MCF 10A (cell line): ENCODE measurements around the gene NOP53. TPM values are rescaled to one million over a fixed set of nuclear protein-coding genes. Genes with fewer than 3 reads are reported as not detected.
A peak's percentile ranks its signal among the peaks of the same experiment; 100 is the strongest.

Source experiments
- BruUV-seq: library from RNA; stranded (reverse); fragments of 400-500 nt; replicated peaks from 2 replicates; lab custom pipeline; 2021; lab: Mats Ljungman, UMichigan
- CTCF ChIA-PET: fragments of 300-600 bp; sonication (Branson Sonifier 250); formaldehyde crosslinking; extraction: SDS; loops from one replicate; lab custom pipeline; 2021; ENCODE audit warnings: antibody characterized with exemption, inconsistent platforms; lab: Yijun Ruan, JAX
- POLR2A ChIA-PET: fragments of 300-600, 350-650 bp; sonication (Branson Sonifier 250); formaldehyde crosslinking; extraction: SDS; loops from one replicate; lab custom pipeline; 2020; ENCODE audit warnings: antibody characterized with exemption, inconsistent platforms; lab: Yijun Ruan, JAX
- DNase-seq: peaks from one replicate; pipeline ENCODE4 v3.0.0-alpha.2; 2018; ENCODE audit not compliant: unreplicated experiment
- H3K27ac Mint-ChIP-seq: one replicate; pipeline ENCODE4 v1.8.0; 2022; ENCODE audit warnings: mild to moderate bottlenecking, low read depth, mixed read lengths; ENCODE audit not compliant: unreplicated experiment
- H3K27me3 Mint-ChIP-seq: one replicate; pipeline ENCODE4 v1.8.0; 2022; ENCODE audit warnings: mixed read lengths; ENCODE audit not compliant: insufficient read depth, unreplicated experiment
- H3K36me3 Mint-ChIP-seq: one replicate; pipeline ENCODE4 v1.8.0; 2022; ENCODE audit warnings: mild to moderate bottlenecking, moderate library complexity, mixed read lengths; ENCODE audit not compliant: insufficient read depth, unreplicated experiment
- H3K4me1 Mint-ChIP-seq: one replicate; pipeline ENCODE4 v1.8.0; 2022; ENCODE audit warnings: mixed read lengths; ENCODE audit not compliant: insufficient read depth, unreplicated experiment
- H3K4me3 Mint-ChIP-seq: one replicate; pipeline ENCODE4 v1.8.0; 2022; ENCODE audit warnings: mild to moderate bottlenecking, moderate library complexity, mixed read lengths; ENCODE audit not compliant: unreplicated experiment
- H3K9me3 Mint-ChIP-seq: one replicate; pipeline ENCODE4 v1.8.0; 2022; ENCODE audit warnings: mixed read lengths; ENCODE audit not compliant: unreplicated experiment
- CTCF ChIP-seq: fragments of 200-600 bp; IDR thresholded peaks from one replicate; pipeline ENCODE4 v1.8.0; 2022; ENCODE audit warnings: antibody characterized with exemption, mild to moderate bottlenecking; ENCODE audit not compliant: unreplicated experiment
- intact Hi-C: fragments of 100-400 bp; cut with micrococcal nuclease; formaldehyde crosslinking; loops from 2 replicates; pipeline ENCODE4 v1.14.1; 2022
- total RNA-seq: library from RNA; stranded (reverse); gene quantifications from 2 replicates; pipeline ENCODE4 v1.2.3, GENCODE V29; 2022

NOP53 gene
- total RNA-seq, 1 experiment from 2014 or later: 211 TPM

- H3K36me3 Mint-ChIP-seq: peaks cover 33% of the 10 kb centered on the region
- intact Hi-C loops: no loop called here
- DNase-seq: peak; percentile 75
- no TSS peak for BruUV-seq
- peaks cover 23% of the 10 kb centered on the region for H3K4me1 Mint-ChIP-seq
- H3K27me3 Mint-ChIP-seq: no peaks in the 10 kb centered on the region
- H3K9me3 Mint-ChIP-seq: no peaks in the 10 kb centered on the region
- no peak for TF ChIP-seq CTCF
- peak within 1 kb of the TSS; percentile 99 for H3K27ac Mint-ChIP-seq
- ChIA-PET CTCF (interaction anchor here (0.6 to 1.0 kb wide), 3 partner anchors 9 to 52 kb away, joined by 3 to 5 read pairs (median 3); no protein-coding TSS in a partner anchor), POLR2A (interaction anchor here (0.7 to 1.5 kb wide), 10 partner anchors 10 to 430 kb away, joined by 3 to 4 read pairs (median 3); partner anchors contain the start of gene DHX34)
- H3K4me3 Mint-ChIP-seq: peak within 1 kb of the TSS; percentile 94
Measured at GRCh38 chr19:47778049-47778953, 33.0 kb downstream of the NOP53 start, which contains the start of gene SELENOW. Gene SELENOW (plus strand): TSS chr19:47778703. CDS start chr19:47778786, 83 bp downstream.

GRCh38 chr19:47778954-47779351 is 33.6 kb downstream of the NOP53 start:
- H3K36me3 Mint-ChIP-seq: peaks cover 40% of the 10 kb centered on the region
- peaks cover 23% of the 10 kb centered on the region for H3K4me1 Mint-ChIP-seq
- no peaks in the 10 kb centered on the region for H3K9me3 Mint-ChIP-seq

GRCh38 chr19:47779524-47780214 is 34.3 kb downstream of the NOP53 start:
- ChIA-PET CTCF (interaction anchor here (0.6 to 0.7 kb wide), 2 partner anchors 8 to 63 kb away, joined by 3 to 4 read pairs; no protein-coding TSS in a partner anchor), POLR2A (interaction anchor here (0.5 to 0.6 kb wide), 2 partner anchors 320 to 1801 kb away, joined by 3 read pairs; partner anchors contain the start of gene NOSIP)
- intact Hi-C loops: no loop called here
- DNase-seq: no peak
- Mint-ChIP-seq H3K36me3 (peaks cover 47% of the 10 kb centered on the region), H3K4me1 (peaks cover 23% of the 10 kb centered on the region), H3K27me3 (no peaks in the 10 kb centered on the region), H3K27ac (peak overlapping the region; percentile 99), H3K9me3 (no peaks in the 10 kb centered on the region), H3K4me3 (peak overlapping the region; percentile 94)
- no peak for TF ChIP-seq CTCF
- BruUV-seq: no TSS peak

More at GRCh38 chr19:47778954-47779351, 33.6 kb downstream of the NOP53 start:
- H3K27me3 Mint-ChIP-seq: no peaks in the 10 kb centered on the region
- ChIA-PET CTCF (interaction anchor here (0.7 kb wide), 1 partner anchor 62 kb away, joined by 3 read pairs; no protein-coding TSS in a partner anchor), POLR2A (interaction anchor here (1.1 to 1.3 kb wide), 2 partner anchors 28 to 430 kb away, joined by 3 to 4 read pairs; partner anchors contain the start of gene DHX34)
- peak overlapping the region; percentile 99 for H3K27ac Mint-ChIP-seq
- DNase-seq: no peak
- TSS peak; percentile 72 for BruUV-seq
- TF ChIP-seq CTCF: no peak
- intact Hi-C loops: no loop called here
- peak overlapping the region; percentile 94 for H3K4me3 Mint-ChIP-seq
